Ovary (tissue), 9 donors: ENCODE results near the gene LMAN2L. TPM values are rescaled to one million over a fixed set of nuclear protein-coding genes. Genes with fewer than 3 reads are reported as not detected.

ENCODE experiments used
- DNase-seq, 5 donors: peaks; one replicate each; pipeline ENCODE4 v3.0.0-alpha.2; 2019 to 2020
- H3K27ac ChIP-seq, 2 donors: fragments of 200-600 bp; one replicate each; pipeline versions ENCODE4 v1.5.1 to v1.8.0; 2019 to 2022
- H3K27me3 ChIP-seq: fragments of 200-600 bp; one replicate; pipeline ENCODE4 v1.8.0; 2022
- H3K36me3 ChIP-seq: fragments of 200-600 bp; sonication (generic); one replicate; pipeline ENCODE4 v1.5.1; 2019
- H3K4me1 ChIP-seq: one replicate; pipeline ENCODE4 v1.8.1; 2013; ENCODE audit warnings: mild to moderate bottlenecking, moderate library complexity; ENCODE audit not compliant: insufficient read depth
- H3K4me3 ChIP-seq: fragments of 200-600 bp; sonication (generic); one replicate; pipeline ENCODE4 v1.5.1; 2017
- H3K9me3 ChIP-seq, 2 donors: fragments of 200-600 bp in 1 of 2; sonication (generic) in 1 of 2; one replicate each; pipeline versions ENCODE4 v1.5.1 to v1.8.1; 2013 to 2019; ENCODE audit warnings: mild to moderate bottlenecking in 1 of 2, moderate library complexity in 1 of 2
- CTCF ChIP-seq, 3 donors: fragments of 450-650 bp in 2 of 3; fragments of 200-600 bp in 1 of 3; IDR thresholded peaks; one replicate each; pipeline versions ENCODE4 v1.5.1 to v1.8.0; 2016 to 2022; ENCODE audit warnings: antibody characterized with exemption in 3 of 3, mild to moderate bottlenecking in 1 of 3
- EP300 ChIP-seq: sonication (generic); formaldehyde crosslinking; IDR thresholded peaks from one replicate; pipeline ENCODE4 v1.6.1; 2017; ENCODE audit warnings: antibody characterized with exemption
- POLR2A ChIP-seq: fragments of 450-650 bp; IDR thresholded peaks from one replicate; pipeline ENCODE4 v1.6.1; 2017; ENCODE audit warnings: antibody characterized with exemption, mild to moderate bottlenecking, moderate library complexity
- WGBS, 3 donors: extraction: QIAGEN DNeasy Blood & Tissue Kit in 1 of 3; methylation state at CpG; one replicate each; pipeline versions ENCODE4 v1.1.5 to v1.1.7; 2013 to 2017; 5-methylcytosine and 5-hydroxymethylcytosine counted together
- intact Hi-C, 4 donors: fragments of 100-400 bp; cut with DNase I; formaldehyde crosslinking; loops; one replicate each; pipeline versions ENCODE4 v1.11.0 to v1.15.1; 2022 to 2023
- polyA plus RNA-seq, 2 donors: library from polyadenylated mRNA; stranded (reverse); fragments of 200-250 nt in 1 of 2; fragments of 350-450 nt in 1 of 2; fragmentation: Illumina TruSeq in 1 of 2; extraction: RNeasy Lipid Tissue Mini Kit (QIAGEN cat#74804) in 1 of 2; gene quantifications; one replicate each; pipeline ENCODE4 v1.2.3, GENCODE V29; 2013 to 2014
- total RNA-seq, 7 donors: library from RNA; depleted of rRNA in 2 of 7; stranded (reverse); fragments of >200 nt in 2 of 7; fragmentation: NEBNext Ultra II Directional in 3 of 7; extraction: Animal tissue kit (Norgen Biotek cat#: 25700) in 3 of 7; gene quantifications; one replicate each; pipeline versions ENCODE4 v1.1.0 to v1.2.4, GENCODE V29; 2016 to 2023
- donor health status: DM: no; HTN: no; CAD: no; lungs with moderate emphysema.
- donor health status: DM: no; HTN: no; CAD: no.
- donor health status: Bipolar disorder and iron deficiency.
- donor health status: DM: yes; HTN: yes; CAD: no.
- donor health status: DM: no; HTN: no; CAD: no.
- donor health status: DM: yes; HTN: yes; CAD: no.

LMAN2L gene
- total and polyA plus RNA-seq, 9 donors = 14.8 to 41.6 (median 23.1) TPM

DNA sequence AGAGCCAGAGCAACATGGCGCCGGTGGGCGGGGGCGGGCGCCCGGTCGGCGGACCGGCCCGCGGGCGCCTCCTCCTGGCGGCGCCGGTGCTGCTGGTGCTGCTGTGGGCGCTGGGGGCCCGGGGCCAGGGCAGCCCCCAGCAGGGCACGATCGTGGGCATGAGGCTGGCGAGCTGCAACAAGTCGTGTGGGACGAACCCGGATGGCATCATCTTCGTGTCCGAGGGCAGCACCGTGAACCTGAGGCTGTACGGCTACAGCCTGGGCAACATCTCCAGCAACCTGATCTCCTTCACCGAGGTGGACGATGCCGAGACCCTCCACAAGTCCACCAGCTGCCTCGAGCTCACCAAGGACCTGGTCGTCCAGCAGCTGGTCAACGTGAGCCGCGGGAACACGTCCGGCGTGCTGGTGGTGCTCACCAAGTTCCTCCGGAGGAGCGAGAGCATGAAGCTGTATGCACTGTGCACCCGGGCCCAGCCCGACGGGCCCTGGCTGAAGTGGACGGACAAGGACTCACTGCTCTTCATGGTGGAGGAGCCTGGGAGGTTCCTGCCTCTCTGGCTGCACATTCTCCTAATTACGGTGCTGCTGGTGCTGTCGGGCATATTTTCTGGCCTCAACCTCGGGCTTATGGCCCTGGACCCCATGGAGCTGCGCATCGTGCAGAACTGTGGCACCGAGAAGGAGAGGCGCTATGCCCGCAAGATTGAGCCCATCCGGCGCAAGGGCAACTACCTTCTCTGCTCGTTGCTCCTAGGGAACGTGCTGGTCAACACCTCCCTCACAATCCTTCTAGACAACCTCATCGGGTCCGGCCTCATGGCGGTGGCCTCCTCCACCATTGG lies 21.3 kb upstream of the LMAN2L start:
- TF ChIP-seq EP300 (no peak), CTCF (IDR thresholded peaks at IDR 0.05) (peak in 2 of 3 donors; percentile 61 to 66)

DNA sequence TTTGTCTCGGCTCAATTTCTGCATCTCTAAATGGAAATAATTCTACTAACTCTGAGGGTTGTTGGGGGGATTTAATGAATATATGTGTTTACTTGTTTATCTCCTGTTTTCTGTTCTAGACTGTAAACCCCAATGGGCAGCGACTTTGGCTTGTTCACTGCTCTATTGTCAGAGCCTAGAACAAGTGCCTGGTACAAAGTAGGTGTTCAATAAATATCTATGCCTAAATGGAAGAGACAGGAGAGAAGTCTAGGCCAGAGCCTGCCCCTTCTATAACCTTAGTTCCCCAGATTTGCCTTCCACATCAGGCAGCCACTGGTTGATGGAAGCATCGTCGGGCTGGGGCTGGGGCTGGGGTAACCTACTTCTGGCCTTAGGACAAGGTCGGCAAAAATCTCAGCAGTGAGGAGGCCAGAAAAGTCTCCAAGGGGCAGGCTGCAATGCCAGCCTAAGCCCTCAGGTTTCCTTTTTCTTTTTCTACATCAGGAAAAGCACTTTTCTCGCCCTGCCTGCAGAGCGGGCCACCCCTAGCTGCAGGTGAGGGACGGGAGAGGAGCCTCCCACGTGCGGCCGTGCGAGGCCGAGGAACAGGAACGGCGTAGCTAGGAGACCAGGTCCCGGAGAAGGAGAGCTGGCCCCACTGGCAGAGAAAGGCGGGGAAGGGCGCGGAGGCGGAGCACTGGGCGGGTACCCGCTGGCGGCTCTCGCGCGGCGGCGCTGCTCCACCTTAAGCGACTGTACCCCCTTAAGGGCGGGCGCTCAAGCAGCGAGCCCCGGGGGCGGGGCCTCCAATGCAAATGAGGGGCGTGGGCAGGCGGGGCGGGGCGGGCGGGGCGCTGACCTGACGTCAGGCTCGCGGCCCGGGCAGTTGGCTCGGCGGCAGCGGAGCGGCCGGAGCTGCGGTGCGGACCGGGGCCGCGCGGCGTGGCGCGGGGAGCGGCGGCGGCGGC lies 20.4 kb upstream of the LMAN2L start, which contains the start of gene CNNM4:
CNNM4 (plus strand) TSS at position 867 of the 950 bp plus-strand sequence. CDS start 98 bp downstream, outside the sequence.
- Histone ChIP-seq H3K36me3 (no peaks in the 10 kb centered on the region), H3K4me3 (peak within 1 kb of the TSS; percentile 70), H3K9me3 (no peaks in the 10 kb centered on the region), H3K4me1 (peaks cover 17% of the 10 kb centered on the region), H3K27me3 (no peaks in the 10 kb centered on the region), H3K27ac (peak within 1 kb of the TSS; percentile 57 to 70)
- WGBS, 3 donors = 5 to 8% (median 8%) methylated on average over 33 to 62 of the region's 62 CpGs
- DNase-seq = peak; percentile 93 to 95 (median 94)
- intact Hi-C loops = loop anchor here in 2 of 4 donors (2.0 to 10.0 kb wide), 3 partner anchors 20 to 216 kb away; partner anchors contain the start of gene LMAN2L (in 1 of the 2)
- TF ChIP-seq CTCF (IDR thresholded peaks at IDR 0.05) (no peak), EP300 (no peak), POLR2A (no peak)

More for the DNA sequence above, 21.3 kb upstream of the LMAN2L start:
- Histone ChIP-seq H3K4me3 (peak overlapping the region; percentile 70), H3K9me3 (no peaks in the 10 kb centered on the region), H3K27ac (peak overlapping the region; percentile 57 to 70), H3K36me3 (no peaks in the 10 kb centered on the region), H3K27me3 (no peaks in the 10 kb centered on the region), H3K4me1 (peaks cover 17% of the 10 kb centered on the region)
- peak in 3 of 5 donors; percentile 36 to 52 (median 50) for DNase-seq
- intact Hi-C loops = loop anchor here in 2 of 4 donors (2.0 to 10.0 kb wide), 3 partner anchors 20 to 216 kb away; partner anchors contain the start of gene LMAN2L (in 1 of the 2)
- WGBS, 3 donors = 25 to 37% (median 26%) methylated on average over 40 to 59 of the region's 59 CpGs

- intact Hi-C loops = no loop called here
- Histone ChIP-seq H3K9me3 (no peaks in the 10 kb centered on the region), H3K4me3 (no peak overlapping the region), H3K27me3 (no peaks in the 10 kb centered on the region), H3K27ac (no peak overlapping the region), H3K4me1 (peaks cover 17% of the 10 kb centered on the region), H3K36me3 (no peaks in the 10 kb centered on the region)
- TF ChIP-seq POLR2A = no peak
- no peak for TF ChIP-seq CTCF (IDR thresholded peaks at IDR 0.05)
- no peak for TF ChIP-seq EP300
- no peak for DNase-seq
- WGBS, 3 donors = 92 to 99% (median 94%) methylated on average over 4 of the region's 4 CpGs
These were observed 19.7 kb upstream of the LMAN2L start for GRCh38 chr2:96759548-96759947.

DNA sequence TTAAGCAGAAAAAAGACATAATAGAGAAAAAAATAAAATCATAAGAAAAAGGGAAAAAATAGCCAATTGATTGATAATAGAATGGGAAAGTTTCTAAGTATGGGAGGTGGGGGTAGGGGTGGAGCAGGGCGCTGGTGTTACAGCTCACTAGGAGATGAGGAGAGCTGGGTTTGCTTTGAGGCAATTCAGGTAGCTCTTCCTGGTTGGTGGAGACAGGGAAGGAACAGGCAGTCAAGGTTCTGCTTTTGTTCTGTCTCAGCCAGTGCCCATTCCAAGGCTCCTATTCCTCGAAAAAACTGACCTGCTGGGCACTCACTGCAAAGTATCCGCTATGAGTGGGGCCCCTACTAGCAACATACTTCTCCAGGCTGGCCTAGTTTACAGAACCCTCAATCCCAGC lies 19.1 kb upstream of the LMAN2L start:
- Histone ChIP-seq H3K27me3 (no peaks in the 10 kb centered on the region), H3K9me3 (no peaks in the 10 kb centered on the region), H3K4me3 (no peak overlapping the region), H3K4me1 (peaks cover 13% of the 10 kb centered on the region), H3K27ac (no peak overlapping the region), H3K36me3 (no peaks in the 10 kb centered on the region)
- intact Hi-C loops = no loop called here
- WGBS, 3 donors = 85 to 90% (median 89%) methylated on average over 3 of the region's 3 CpGs
- no peak for DNase-seq
- TF ChIP-seq CTCF (IDR thresholded peaks at IDR 0.05) = no peak
- no peak for TF ChIP-seq EP300
- TF ChIP-seq POLR2A = no peak
